HepG2 (cell line): ENCODE results near the gene ZNF816. TPM values are rescaled to one million over a fixed set of nuclear protein-coding genes. Genes with fewer than 3 reads are reported as not detected.

Experiments
- ATAC-seq: fragments of 200-7000 bp; cut with Tn5 transposase; 3 replicates; pipeline ENCODE4 v1.9.1; 2020; ENCODE audit warnings: mild to moderate bottlenecking, moderate library complexity
- BruUV-seq: library from RNA; stranded (reverse); fragments of 400-500 nt; replicated peaks from 2 replicates; lab custom pipeline; 2021; lab: Mats Ljungman, UMichigan
- CTCF ChIA-PET: fragments of 300-600 bp; formaldehyde crosslinking; extraction: SDS; loops from one replicate; lab custom pipeline; 2021; ENCODE audit warnings: low total read pairs, inconsistent platforms, low intra/inter-chr PET ratio; lab: Yijun Ruan, JAX
- POLR2A ChIA-PET: fragments of 350-600 bp; sonication (Branson Sonifier 250); formaldehyde crosslinking; loops from one replicate; lab custom pipeline; 2020; ENCODE audit warnings: antibody characterized with exemption, inconsistent platforms; lab: Yijun Ruan, JAX
- DNase-seq: peaks from one replicate; pipeline ENCODE4 v3.0.0-alpha.2; 2015; ENCODE audit warnings: low spot score
- FAIRE-seq: peaks from 3 replicates; lab custom pipeline; 2011; peaks lifted over from hg19 to GRCh38; lab: Jason Lieb, UNC
- H2AFZ ChIP-seq: one replicate; pipeline ENCODE4 v1.6.1; 2011; ENCODE audit warnings: low read length, inconsistent platforms
- H3K27ac ChIP-seq: fragments of 300-600 bp; 3 replicates; pipeline ENCODE4 v1.8.0; 2011; ENCODE audit warnings: mixed run types, mild to moderate bottlenecking, mixed read lengths, low read length, inconsistent platforms; ENCODE audit not compliant: insufficient read depth; ENCODE audit errors: extremely low read length
- H3K27me3 ChIP-seq, 2 experiments: fragments of 200-600 bp in 1 of 2; 2 replicates in 1 of 2; 3 replicates in 1 of 2; pipeline versions ENCODE4 v1.6.0 to v1.8.0; 2011; ENCODE audit warnings: low read length in 2 of 2, mild to moderate bottlenecking in 2 of 2, moderate library complexity in 2 of 2, inconsistent platforms in 1 of 2; ENCODE audit not compliant: insufficient read depth in 2 of 2, control insufficient read depth in 1 of 2
- H3K36me3 ChIP-seq, 2 experiments: fragments of 200-600 bp in 1 of 2; replicated peaks in 1 of 2; 2 replicates in 1 of 2; 3 replicates in 1 of 2; pipeline versions ENCODE4 v1.5.1 to v1.8.0; 2011; ENCODE audit warnings: low read length in 2 of 2, inconsistent platforms in 1 of 2; ENCODE audit not compliant: insufficient read depth in 2 of 2, control insufficient read depth in 1 of 2
- H3K4me1 ChIP-seq: 2 replicates; pipeline ENCODE4 v1.5.1; 2012; ENCODE audit warnings: low read length, inconsistent platforms; ENCODE audit not compliant: insufficient read depth
- H3K4me2 ChIP-seq: 2 replicates; pipeline ENCODE4 v1.6.0; 2011; ENCODE audit warnings: low read depth, low read length, inconsistent platforms
- H3K4me3 ChIP-seq, 3 experiments: fragments of 200-600 bp in 1 of 3; sonication (generic), shearing (Covaris generic) in 1 of 3; replicated peaks in 1 of 3; 2 replicates each; pipeline ENCODE4 v1.5.1; 2011 to 2016; ENCODE audit warnings: low read length in 3 of 3, inconsistent platforms in 2 of 3, low read depth in 2 of 3, mild to moderate bottlenecking in 2 of 3, control low read depth in 1 of 3, mixed read lengths in 1 of 3; ENCODE audit not compliant: insufficient read depth in 1 of 3
- H3K79me2 ChIP-seq: one replicate; pipeline ENCODE4 v1.6.1; 2011; ENCODE audit warnings: low read length, inconsistent platforms; ENCODE audit not compliant: insufficient read depth
- H3K9ac ChIP-seq: 2 replicates; pipeline ENCODE4 v1.6.0; 2011; ENCODE audit warnings: mild to moderate bottlenecking, low read depth, low read length, inconsistent platforms; ENCODE audit not compliant: insufficient read depth
- H3K9me3 ChIP-seq: 2 replicates; pipeline ENCODE4 v1.5.1; 2012; ENCODE audit warnings: mild to moderate bottlenecking, low read length
- H4K20me1 ChIP-seq: 2 replicates; pipeline ENCODE4 v1.6.0; 2011; ENCODE audit warnings: inconsistent platforms, mild to moderate bottlenecking, low read length, moderate library complexity; ENCODE audit not compliant: insufficient read depth
- CENPT ChIP-seq: sonication (generic); formaldehyde crosslinking; IDR thresholded peaks from 2 replicates; pipeline ENCODE4 v1.8.0; 2022; ENCODE audit warnings: low read depth, mild to moderate bottlenecking, moderate library complexity, missing genetic modification reagents
- GTF3A ChIP-seq: sonication (generic); formaldehyde crosslinking; conservative IDR thresholded peaks from 2 replicates; pipeline ENCODE4 v1.4.0; 2020; ENCODE audit warnings: mild to moderate bottlenecking, missing genetic modification reagents
- PAXIP1 ChIP-seq: sonication (generic); formaldehyde crosslinking; conservative IDR thresholded peaks from 2 replicates; pipeline ENCODE4 v1.4.0; 2020; ENCODE audit warnings: mild to moderate bottlenecking, missing genetic modification reagents, moderate library complexity
- RFXAP ChIP-seq: sonication (generic); formaldehyde crosslinking; IDR thresholded peaks from 2 replicates; pipeline ENCODE4 v1.4.0; 2020; ENCODE audit warnings: missing genetic modification reagents, borderline replicate concordance
- SIN3A ChIP-seq: IDR thresholded peaks from 2 replicates; pipeline ENCODE4 v1.6.1; 2011; ENCODE audit warnings: low read depth, mild to moderate bottlenecking, control low read depth, low read length, borderline replicate concordance
- SMYD3 ChIP-seq: sonication (generic); formaldehyde crosslinking; IDR thresholded peaks from 2 replicates; pipeline ENCODE4 v1.8.1; 2023; ENCODE audit warnings: mild to moderate bottlenecking, missing genetic modification reagents
- TFDP1 ChIP-seq: IDR thresholded peaks from 2 replicates; pipeline ENCODE4 v1.6.1; 2016; ENCODE audit warnings: missing compliant biosample characterization, missing genetic modification reagents, borderline replicate concordance
- TMF1 ChIP-seq: sonication (generic); formaldehyde crosslinking; IDR thresholded peaks from 2 replicates; pipeline ENCODE4 v1.8.1; 2022; ENCODE audit warnings: low read depth, missing genetic modification reagents
- TRIM24 ChIP-seq: sonication (generic); formaldehyde crosslinking; IDR thresholded peaks from 2 replicates; pipeline ENCODE4 v1.8.0; 2022; ENCODE audit warnings: mild to moderate bottlenecking, missing genetic modification reagents
- ZNF3 ChIP-seq: IDR thresholded peaks from 2 replicates; pipeline ENCODE4 v1.7.0; 2017; ENCODE audit warnings: inconsistent platforms
- ZNF605 ChIP-seq: sonication (generic); formaldehyde crosslinking; IDR thresholded peaks from 2 replicates; pipeline ENCODE4 v1.8.0; 2022; ENCODE audit warnings: mild to moderate bottlenecking, missing genetic modification reagents
- ZNF616 ChIP-seq: sonication (generic); formaldehyde crosslinking; IDR thresholded peaks from 2 replicates; pipeline ENCODE4 v1.5.0; 2020; ENCODE audit warnings: low read depth, mild to moderate bottlenecking, missing genetic modification reagents
- ZNF704 ChIP-seq: sonication (generic); formaldehyde crosslinking; IDR thresholded peaks from 2 replicates; pipeline ENCODE4 v1.8.1; 2023; ENCODE audit warnings: mild to moderate bottlenecking, inconsistent platforms, moderate library complexity, missing genetic modification reagents, borderline replicate concordance
- ZNF724P ChIP-seq: sonication (generic); formaldehyde crosslinking; IDR thresholded peaks from 2 replicates; pipeline ENCODE4 v1.8.0; 2022; ENCODE audit warnings: missing genetic modification reagents, borderline replicate concordance
- WGBS: methylation state at CpG from one replicate; pipeline ENCODE4 v1.1.6; 2017; ENCODE audit warnings: low lambda C conversion rate; 5-methylcytosine and 5-hydroxymethylcytosine counted together
- in situ Hi-C: cut with HindIII; loops from 2 replicates; pipeline ENCODE4 v1.10.0; 2017; ENCODE audit warnings: low pct_unique_long_range_greater_than_20kb; ENCODE audit not compliant: extremely low pct_ligation_motif_present
- intact Hi-C: fragments of 100-400 bp; cut with micrococcal nuclease; formaldehyde crosslinking; loops from one replicate; pipeline ENCODE4 v1.10.0; 2022; ENCODE audit not compliant: unreplicated experiment
- polyA plus RNA-seq, 8 experiments: library from polyadenylated mRNA; depleted of rRNA in 3 of 8; stranded (reverse) in 7 of 8; unstranded in 1 of 8; fragments of >200 nt; fragmentation: Illumina TruSeq in 4 of 8; extraction: Trizol in 4 of 8; gene quantifications; 2 replicates each; pipeline versions ENCODE4 v1.2.1 to v1.2.3, GENCODE V29; 2011 to 2016; ENCODE audit warnings: low read depth in 4 of 8, missing spikeins in 1 of 8, mixed read lengths in 1 of 8; ENCODE audit not compliant: insufficient read depth in 1 of 8
- total RNA-seq, 5 experiments: library from RNA; depleted of rRNA; stranded (reverse); fragments of >200 nt; fragmentation: Illumina TruSeq; extraction: Trizol; gene quantifications; 2 replicates each; pipeline ENCODE4 v1.2.3, GENCODE V29; 2016; ENCODE audit warnings: low read depth in 1 of 5

Gene ZNF816
- total and polyA plus RNA-seq, 2 of the 13 experiments (the other 11 are each of a cell fraction or from before 2014, with no cell fraction given) = 5.2 to 14.1 TPM

GRCh38 chr19:52942386-52943133, 20.1 kb downstream of the ZNF816 start:
- in situ Hi-C loops (no loop called here), intact Hi-C loops (no loop called here)
- no peaks in the 10 kb centered on the region for H4K20me1 ChIP-seq
- peaks cover 8% of the 10 kb centered on the region for H3K79me2 ChIP-seq
- no TSS peak for BruUV-seq
- H3K4me3 ChIP-seq = peak overlapping the region; percentile 75 to 89 (median 79)
- 6% methylated on average over 8 of the region's 43 CpGs for WGBS
- ChIA-PET POLR2A (no interaction called here), CTCF (no interaction called here)
- peak overlapping the region; percentile 81 for H3K27ac ChIP-seq
- H3K9me3 ChIP-seq = no peaks in the 10 kb centered on the region; the same call in 1 of the 2 replicates
- H3K36me3 ChIP-seq = no peaks in the 10 kb centered on the region
- H3K4me2 ChIP-seq = peak overlapping the region; percentile 85
- ATAC-seq (peak; percentile 94), DNase-seq (peak; percentile 82), FAIRE-seq (no peak)
- H2AFZ ChIP-seq = peak overlapping the region; percentile 27
- no peaks in the 10 kb centered on the region; a peak in 2 of 5 replicates for H3K27me3 ChIP-seq
- peaks cover 44% of the 10 kb centered on the region for H3K4me1 ChIP-seq
- peak overlapping the region; percentile 91 for H3K9ac ChIP-seq
- TF ChIP-seq PAXIP1 (CRISPR knock-in tag) (peak; percentile 42; the same call in 1 of the 2 replicates), SIN3A (peak; percentile 79; the same call in 1 of the 2 replicates), ZNF3 (CRISPR knock-in tag) (no peak), TRIM24 (CRISPR knock-in tag) (no peak), SMYD3 (no peak), ZNF616 (CRISPR knock-in tag) (no peak), ZNF605 (CRISPR knock-in tag) (peak; percentile 45), GTF3A (CRISPR knock-in tag) (no peak), TMF1 (CRISPR knock-in tag) (no peak), ZNF704 (CRISPR knock-in tag) (no peak), ZNF724P (CRISPR knock-in tag) (no peak), RFXAP (peak; percentile 50; the same call in 1 of the 2 replicates), TFDP1 (CRISPR knock-in tag) (0 out of 2 replicates have a peak, but pooled peaks have one; percentile 35), CENPT (no peak)
